ENCODE data around the gene CDH16. TPM values are rescaled to one million over a fixed set of nuclear protein-coding genes. Genes with fewer than 3 reads are reported as not detected.

Gene CDH16
- total and polyA plus RNA-seq, 11 donors, result 0.08 to 1.6 (median 0.17) TPM; not detected in 5

- Histone ChIP-seq H3K4me3 (no peak overlapping the region), H3K27me3 (no peaks in the 10 kb centered on the region), H3K4me1 (peaks cover 4 to 57% (median 34%) of the 10 kb centered on the region in 12 donors), H3K27ac (peak overlapping the region in 2 of 12 donors; percentile 99), H3K36me3 (peaks cover 0 to 58% (median 54%) of the 10 kb centered on the region in 9 donors), H3K9me3 (no peaks in the 10 kb centered on the region)
- ATAC-seq (no peak), DNase-seq (peak in 1 of 5 donors; percentile 15)
- intact Hi-C loops (cut with DNase I), result loop anchor here in 1 of 10 donors (5.0 kb wide), 1 partner anchor 41 kb away; no protein-coding TSS in a partner anchor
- TF ChIP-seq, protein P1, sequence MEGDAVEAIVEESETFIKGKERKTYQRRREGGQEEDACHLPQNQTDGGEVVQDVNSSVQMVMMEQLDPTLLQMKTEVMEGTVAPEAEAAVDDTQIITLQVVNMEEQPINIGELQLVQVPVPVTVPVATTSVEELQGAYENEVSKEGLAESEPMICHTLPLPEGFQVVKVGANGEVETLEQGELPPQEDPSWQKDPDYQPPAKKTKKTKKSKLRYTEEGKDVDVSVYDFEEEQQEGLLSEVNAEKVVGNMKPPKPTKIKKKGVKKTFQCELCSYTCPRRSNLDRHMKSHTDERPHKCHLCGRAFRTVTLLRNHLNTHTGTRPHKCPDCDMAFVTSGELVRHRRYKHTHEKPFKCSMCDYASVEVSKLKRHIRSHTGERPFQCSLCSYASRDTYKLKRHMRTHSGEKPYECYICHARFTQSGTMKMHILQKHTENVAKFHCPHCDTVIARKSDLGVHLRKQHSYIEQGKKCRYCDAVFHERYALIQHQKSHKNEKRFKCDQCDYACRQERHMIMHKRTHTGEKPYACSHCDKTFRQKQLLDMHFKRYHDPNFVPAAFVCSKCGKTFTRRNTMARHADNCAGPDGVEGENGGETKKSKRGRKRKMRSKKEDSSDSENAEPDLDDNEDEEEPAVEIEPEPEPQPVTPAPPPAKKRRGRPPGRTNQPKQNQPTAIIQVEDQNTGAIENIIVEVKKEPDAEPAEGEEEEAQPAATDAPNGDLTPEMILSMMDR (IDR thresholded peaks at IDR 0.05), result no peak
- no peak for TF ChIP-seq POLR2A (IDR thresholded peaks at IDR 0.05)
- 88 to 93% (median 91%) methylated on average over 10 of the region's 10 CpGs for WGBS, 4 donors
Observed at GRCh38 chr16:66937725-66938337, 19.1 kb upstream of the CDH16 start.

DNA sequence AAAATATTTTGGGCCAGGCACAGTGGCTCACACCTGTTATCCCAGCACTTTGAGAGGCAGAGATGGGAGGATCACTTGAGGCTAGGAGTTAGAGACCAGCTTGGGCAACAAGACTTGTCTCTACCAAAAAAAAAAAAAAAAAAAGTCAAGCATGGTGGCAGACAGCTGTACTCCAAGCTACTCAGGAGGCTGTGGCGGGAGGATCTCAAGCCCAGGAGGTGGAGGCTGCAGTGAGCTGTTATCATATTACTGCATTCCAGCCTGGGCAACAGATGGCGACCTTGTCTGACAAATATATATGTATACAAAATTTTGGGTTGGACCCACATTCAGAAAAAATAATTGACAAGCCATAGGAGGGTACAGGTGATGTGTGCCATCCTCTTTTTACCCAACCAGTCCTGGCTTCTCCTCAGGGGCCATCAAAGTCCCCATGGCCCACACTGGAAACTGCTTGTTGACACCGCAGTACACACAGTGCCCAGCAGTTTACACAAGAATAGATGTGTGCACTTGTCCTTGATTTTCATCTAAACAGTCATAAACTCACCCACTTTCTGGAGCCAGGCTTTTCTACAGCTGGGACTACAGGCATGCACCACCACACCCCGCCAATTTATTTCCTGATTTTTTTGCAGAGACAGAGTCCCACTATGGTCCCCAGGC is 18.3 kb upstream of the CDH16 start:
- DNase-seq, result peak in 1 of 5 donors; percentile 18
- intact Hi-C loops (cut with DNase I), result loop anchor here in 1 of 10 donors (5.0 kb wide), 1 partner anchor 40 kb away; no protein-coding TSS in a partner anchor
- peaks cover 0 to 55% (median 46%) of the 10 kb centered on the region in 9 donors for H3K36me3 ChIP-seq
- TF ChIP-seq POLR2A (IDR thresholded peaks at IDR 0.05), result no peak
- TF ChIP-seq, protein P1 (IDR thresholded peaks at IDR 0.05), result no peak
- peak overlapping the region in 6 of 12 donors; percentile 83 to 100 (median 95) for H3K4me3 ChIP-seq
- no peaks in the 10 kb centered on the region for H3K9me3 ChIP-seq
- 78 to 97% (median 95%) methylated on average over 4 of the region's 4 CpGs for WGBS, 4 donors
- peak overlapping the region in 10 of 12 donors; percentile 90 to 99 (median 96) for H3K27ac ChIP-seq
- H3K27me3 ChIP-seq, result no peaks in the 10 kb centered on the region
- peaks cover 4 to 64% (median 37%) of the 10 kb centered on the region in 12 donors for H3K4me1 ChIP-seq
- no peak for ATAC-seq

GRCh38 chr16:66936462-66936861 is 17.8 kb upstream of the CDH16 start:
- TF ChIP-seq POLR2A (IDR thresholded peaks at IDR 0.05), result no peak
- TF ChIP-seq, protein P1 (IDR thresholded peaks at IDR 0.05), result no peak
- DNase-seq, result peak in 2 of 5 donors; percentile 45 to 66
- Histone ChIP-seq H3K4me1 (peaks cover 4 to 64% (median 37%) of the 10 kb centered on the region in 12 donors), H3K27me3 (no peaks in the 10 kb centered on the region), H3K4me3 (peak overlapping the region; percentile 67 to 100 (median 95)), H3K27ac (peak overlapping the region; percentile 33 to 99 (median 96)), H3K36me3 (peaks cover 0 to 55% (median 45%) of the 10 kb centered on the region in 9 donors), H3K9me3 (no peaks in the 10 kb centered on the region)
- peak in 3 of 4 donors; percentile 12 to 45 (median 21) for ATAC-seq
- intact Hi-C loops (cut with DNase I), result loop anchor here in 1 of 10 donors (5.0 kb wide), 1 partner anchor 39 kb away; no protein-coding TSS in a partner anchor
- WGBS, 4 donors, result 50 to 69% (median 61%) methylated on average over 6 of the region's 6 CpGs

All from heart left ventricle (tissue), 16 donors.